T follicular helper cell (primary cell): ENCODE results near the gene SOWAHA.

ENCODE experiments used
- DNase-seq: peaks from one replicate; pipeline ENCODE4 v3.0.0-alpha.2; 2020; ENCODE audit warnings: low read depth

Gene SOWAHA

DNA sequence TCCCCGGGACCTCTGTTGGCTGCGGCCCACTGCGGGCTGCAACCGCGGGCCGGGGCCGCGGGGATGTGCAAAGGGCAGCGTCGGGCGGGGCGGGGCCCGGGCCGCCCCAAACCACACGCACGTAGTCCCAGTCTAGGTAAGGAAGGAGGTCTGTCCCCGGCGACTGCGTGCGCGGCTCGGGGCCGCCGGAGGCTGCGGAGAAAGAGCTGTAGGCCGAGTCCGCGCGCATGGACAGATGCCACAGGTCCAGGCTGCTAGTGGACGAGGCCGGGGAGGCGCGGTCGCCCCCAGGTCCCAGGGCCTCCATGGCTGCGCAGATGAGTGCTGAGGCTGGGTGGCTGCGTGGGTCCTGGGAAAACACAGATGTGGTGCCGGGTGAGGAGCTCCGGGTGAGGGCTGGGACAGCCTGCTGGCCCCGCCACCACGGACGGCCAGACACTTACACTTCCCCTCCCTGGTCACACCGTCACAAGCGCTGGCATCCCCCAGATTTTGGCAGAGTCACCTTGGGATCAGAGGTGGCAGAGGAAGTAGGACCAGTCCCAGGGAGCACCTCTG, 12.8 kb downstream of the SOWAHA start:
- DNase-seq = no peak

DNA sequence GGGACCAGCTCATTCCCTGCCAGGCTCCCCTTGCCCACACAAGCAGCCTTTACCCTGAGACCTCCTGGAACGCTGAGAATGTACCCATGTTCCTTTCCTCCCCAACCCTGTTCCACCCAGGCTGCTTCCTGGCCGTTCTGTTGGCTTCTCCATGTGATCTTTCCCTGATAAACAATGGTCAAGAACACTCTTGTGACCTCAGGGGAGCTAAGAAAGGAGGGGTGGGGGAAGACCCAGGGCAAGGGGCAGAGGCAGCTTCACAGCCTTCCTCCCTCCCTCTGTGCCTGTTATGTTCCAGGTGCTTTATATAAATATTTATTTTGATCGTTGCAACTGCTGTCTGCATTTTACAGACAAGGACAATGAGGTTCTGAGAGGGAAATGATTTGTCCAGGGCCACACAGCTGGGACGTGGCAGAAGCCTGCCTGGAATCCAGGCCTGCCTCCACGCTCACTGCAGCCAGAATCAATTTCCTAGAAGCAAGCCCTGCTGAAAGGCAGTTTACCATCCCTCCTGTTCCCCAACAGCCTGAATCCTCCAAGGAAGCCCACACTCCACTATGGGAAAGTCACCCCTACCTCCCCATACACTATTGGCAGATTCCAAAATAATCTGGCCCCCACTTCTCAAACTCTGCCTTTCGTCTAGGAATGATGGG, 13.5 kb downstream of the SOWAHA start:
- no peak for DNase-seq

DNA sequence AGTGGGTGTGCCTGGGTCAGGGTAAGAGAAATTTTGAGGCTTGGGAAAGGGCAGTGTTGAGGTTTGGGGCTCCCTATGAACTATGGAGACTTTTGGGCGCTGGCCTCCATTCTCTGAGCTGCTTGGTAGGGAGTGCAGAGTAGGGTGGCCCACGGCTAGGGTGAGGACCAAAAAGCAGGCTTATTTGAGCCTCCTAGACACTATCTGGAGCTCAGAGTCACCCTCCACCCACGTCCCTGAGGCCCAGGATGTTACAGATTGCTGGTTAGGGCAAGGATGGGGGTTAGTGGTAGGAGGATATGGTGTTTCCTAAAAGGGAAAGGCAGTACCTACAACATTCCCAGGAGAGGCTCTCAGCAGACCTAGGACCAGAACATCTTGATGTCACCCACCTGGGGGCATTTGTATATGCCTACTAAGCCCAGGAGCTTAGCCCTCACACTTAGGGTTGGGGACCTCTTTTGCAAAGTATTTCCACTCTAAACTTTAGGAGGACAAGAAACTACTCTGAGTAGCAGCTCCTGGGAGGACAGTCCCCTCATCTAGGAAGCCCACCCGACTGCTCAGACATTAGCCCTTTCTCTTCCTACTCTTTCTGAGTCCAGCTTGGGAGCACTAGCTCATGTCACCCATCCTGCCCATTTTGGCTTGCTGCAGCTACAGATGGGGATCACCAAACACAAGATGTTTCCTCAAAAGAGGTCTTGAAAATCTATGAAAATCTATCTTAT, 15.0 kb downstream of the SOWAHA start:
- no peak for DNase-seq

DNA sequence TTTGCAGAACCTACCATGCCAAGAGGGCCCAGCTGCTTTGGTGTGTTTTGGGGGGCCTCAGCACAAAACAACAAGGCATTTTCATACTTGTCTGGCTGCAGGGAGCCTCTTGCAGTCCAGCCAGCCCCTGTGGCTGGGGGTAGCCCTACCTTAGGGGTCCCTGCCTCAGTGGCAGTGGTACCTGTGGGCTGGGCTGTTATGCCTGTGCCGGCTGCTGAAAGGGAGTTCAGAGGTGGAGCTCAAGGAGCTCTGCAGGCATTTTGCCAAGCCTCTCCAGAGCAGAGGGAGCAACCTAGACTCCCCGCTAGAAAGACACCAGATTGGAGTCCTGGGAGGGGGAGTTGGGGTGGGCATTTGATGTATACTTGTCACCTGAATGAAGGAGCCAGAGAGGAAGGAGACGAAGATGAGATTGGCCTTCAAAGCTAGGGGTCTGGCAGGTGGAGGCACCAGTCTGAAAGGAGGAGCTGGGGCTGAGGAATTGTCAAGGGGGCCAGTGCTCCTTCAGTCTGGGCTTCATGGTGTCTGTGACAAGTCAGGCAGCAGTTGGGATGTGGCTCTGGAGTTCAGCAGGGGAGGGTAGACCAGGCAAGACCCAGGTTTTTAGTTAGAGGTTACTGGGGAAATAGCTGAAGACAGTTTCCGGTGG, 15.9 kb downstream of the SOWAHA start:
- no peak for DNase-seq

DNA sequence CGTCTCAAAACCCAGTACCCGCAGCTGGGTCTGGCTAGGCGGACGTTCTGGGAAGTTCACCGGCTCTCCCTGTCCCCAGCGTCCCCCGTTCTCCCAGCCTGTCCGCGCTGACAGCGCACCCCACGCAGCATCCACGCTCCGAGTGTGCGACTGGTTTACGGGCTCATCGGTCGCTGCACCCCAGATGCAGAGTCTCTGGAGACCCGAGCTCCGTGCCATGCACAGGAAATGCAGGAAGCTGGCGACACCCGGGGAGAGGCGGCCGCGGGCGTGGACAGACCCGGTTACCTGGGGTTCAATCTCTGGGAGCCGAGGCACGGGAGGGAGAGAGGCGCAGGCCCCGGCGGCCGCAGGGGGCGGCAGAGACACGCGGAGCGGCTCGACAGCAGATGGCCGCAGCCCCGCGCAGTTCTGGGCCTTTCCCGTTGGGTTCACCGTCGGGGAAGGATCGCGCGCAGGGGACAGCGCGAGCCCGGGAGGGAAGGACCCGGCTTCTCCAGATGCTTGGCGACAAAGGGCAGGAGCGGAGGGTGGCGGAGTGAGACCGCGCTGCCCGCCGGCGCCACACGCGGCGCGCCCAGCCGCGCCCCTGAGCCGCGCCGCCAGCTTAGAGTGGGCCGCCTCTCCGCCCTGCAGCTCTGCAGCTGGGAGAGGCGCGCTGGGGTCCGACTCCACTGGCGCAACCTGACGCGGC, 16.8 kb downstream of the SOWAHA start:
- peak; percentile 51 for DNase-seq

DNA sequence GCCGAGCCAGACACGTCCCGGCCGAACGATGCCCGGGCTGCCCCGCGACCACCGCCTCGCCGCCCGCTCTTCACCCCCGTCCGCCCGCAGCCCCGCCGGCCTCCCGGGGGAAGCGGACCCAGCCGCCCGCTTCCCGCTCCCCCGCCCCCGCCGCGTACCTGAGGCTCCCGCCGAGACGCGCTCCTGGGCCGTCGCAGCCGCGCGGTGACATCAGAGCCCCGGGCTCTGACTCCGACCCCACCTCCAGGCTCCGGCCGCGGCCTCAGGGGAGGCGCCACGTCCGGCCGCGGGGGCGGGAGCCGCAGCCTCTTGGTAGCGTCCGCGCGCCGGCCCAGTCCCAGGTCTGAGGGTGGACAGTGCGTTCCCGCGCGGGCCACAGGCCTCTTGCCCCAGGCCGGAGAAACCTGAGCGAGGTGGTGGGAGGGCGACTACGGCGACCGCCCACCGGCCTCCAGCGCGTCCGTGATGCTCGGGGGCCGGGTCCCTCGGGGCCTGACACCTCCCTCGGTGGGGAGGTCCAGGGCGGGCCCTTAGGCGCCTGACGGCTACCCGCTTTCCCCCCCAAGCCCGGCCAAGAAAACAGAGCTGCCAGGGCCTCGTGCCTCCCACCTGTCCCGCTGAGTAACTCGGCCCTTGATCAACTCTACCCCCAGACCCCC, 17.5 kb downstream of the SOWAHA start, which contains the start of gene SHROOM1:
Gene SHROOM1 (minus strand): TSS at position 212 of the 659 bp plus-strand sequence. CDS start 4,507 bp downstream, outside the sequence.
- no peak for DNase-seq

DNA sequence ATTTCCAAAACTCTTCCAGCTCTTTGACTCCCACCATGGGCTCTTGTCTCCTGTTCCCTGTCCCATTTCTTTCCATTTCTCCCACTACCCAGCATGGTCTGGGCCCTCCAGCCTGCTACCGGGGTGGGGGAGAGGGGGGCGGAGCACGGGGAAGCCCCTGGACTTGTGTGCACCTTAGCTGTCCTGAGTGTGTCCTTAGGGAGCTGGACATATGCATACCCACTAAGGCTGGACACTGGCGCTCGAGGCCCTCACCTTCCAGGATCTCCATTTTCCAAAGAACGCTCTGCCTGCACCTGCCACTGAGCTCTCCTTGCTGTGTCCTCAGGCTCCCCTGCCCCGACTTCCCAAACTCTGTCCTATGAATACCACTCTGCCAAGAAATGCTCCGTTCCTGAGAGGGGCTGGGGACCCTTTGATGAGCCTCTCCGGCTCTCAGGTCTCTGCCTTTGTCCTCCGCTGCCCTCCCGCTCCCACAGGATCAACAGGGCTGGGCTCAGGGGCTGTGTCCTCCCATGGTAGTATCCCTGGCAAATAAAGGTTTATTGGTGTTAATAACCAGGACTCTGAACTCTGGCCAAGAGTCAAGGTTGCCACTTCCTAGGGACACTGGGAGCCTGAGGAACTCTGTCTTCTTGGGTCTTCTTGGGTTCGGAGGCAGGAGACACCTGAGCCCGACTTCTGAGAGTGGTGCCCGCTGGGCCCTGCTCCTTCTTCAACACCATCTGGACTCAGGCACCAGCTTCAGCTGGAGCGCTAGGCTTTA, 18.2 kb downstream of the SOWAHA start:
- DNase-seq = no peak

DNA sequence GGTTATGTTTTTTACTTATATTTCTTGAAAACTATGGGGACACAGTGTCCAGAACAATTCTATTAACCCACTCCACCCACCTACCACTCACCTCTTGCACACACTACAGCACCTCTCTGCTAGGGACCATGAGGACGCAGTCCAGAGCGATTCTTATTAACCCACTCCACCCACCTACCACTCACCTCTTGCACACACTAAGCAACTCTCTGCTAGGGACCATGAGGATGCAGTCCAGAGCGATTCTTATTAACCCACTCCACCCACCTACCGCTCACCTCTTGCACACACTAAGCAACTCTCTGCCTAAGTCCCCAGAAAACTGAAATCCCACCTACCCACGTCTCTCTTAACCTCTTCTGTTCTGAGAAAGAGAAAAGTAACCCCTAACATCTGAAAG, 19.5 kb downstream of the SOWAHA start:
- no peak for DNase-seq

DNA sequence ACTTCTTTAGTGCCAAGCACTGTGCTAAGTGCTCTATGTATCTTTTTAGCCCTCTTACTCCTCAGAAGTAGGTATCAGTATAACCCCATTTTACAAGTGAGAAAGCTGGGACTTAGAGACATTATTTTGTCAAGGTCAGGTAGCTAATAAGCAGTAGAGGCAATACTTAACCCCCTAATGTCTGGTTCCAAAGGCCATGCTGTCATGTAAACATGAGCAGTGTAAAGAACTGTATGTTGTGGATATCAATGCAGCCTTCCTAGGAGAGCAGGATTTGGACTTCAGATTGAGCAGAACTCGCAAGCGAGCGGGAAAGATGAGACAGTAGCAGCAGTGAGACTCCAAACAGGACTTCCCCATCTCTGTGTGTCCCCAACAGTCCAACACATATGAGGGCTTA, 21.0 kb downstream of the SOWAHA start:
- DNase-seq = no peak

DNA sequence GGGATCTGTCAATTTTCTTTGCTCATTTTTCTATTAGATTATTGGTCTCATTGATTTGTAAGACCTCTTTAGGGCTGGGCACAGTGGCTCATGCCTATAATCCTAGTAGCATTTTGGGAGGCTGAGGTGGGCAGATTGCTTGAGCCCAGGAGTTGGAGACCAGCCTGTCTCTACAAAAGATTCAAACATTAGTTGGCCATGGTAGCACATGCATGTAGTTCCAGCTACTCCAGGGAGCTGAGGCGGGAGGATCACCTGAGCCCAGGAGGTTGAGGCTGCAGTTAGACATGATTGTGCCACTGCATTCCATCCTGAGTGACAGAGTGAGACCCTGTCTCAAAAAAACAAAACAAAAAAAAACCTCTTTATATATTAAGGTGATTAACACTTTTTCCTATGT, 23.8 kb downstream of the SOWAHA start:
- DNase-seq = no peak

DNA sequence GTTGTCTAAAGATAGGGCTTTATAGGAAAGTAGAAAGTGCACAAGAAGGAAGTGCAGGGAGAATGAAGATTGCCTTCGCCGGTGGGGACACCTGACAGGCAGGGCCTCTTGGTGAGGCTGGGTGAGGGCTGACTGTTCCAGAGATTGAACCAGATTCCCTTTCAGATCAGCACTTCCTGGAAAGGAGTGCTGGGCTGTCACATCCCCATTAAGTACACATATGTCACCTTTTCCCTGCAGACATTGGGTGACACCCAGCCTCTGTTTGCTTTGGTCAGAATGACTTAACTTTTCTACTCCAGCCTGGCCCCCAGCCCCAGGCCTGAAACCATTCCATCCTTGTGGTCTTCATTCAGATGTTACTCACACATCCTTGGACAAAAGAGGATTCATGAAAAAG, 24.8 kb downstream of the SOWAHA start:
- DNase-seq = no peak

DNA sequence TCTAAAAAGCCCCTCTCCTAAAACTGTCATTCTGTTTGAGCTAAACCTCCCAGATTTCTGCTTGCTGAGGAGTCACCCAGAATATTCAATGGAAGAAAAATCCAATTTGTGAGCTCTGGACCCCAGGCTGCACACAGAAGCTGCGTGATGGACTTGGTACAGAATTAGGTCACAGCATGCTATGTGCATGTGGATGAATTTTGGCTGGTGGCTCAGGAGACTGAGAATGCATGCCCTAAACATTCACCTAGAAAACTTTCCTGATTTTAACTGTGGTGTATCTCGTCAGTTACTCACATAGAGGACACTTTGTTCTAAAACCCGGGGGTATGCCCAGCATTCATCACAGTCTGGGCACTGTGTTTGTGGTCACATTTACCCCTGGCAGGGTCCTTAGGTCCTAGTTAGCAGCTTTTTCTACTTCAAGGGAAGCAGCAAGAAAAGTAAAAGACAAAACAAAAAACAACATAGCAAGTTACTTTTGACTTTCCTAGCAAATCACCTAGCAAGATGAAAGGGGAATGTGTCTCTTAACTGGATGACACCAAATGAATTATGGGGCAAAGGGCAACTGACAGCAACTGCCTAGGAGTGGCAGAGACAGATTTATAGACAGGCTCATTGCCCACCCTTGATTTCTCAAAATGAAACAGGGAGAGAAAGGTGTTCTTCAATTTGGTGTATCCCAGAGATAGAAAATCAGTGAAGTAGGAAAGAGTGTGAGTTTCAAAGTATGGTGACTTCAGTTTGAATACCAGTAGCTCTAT, 25.6 kb downstream of the SOWAHA start:
- DNase-seq = no peak

DNA sequence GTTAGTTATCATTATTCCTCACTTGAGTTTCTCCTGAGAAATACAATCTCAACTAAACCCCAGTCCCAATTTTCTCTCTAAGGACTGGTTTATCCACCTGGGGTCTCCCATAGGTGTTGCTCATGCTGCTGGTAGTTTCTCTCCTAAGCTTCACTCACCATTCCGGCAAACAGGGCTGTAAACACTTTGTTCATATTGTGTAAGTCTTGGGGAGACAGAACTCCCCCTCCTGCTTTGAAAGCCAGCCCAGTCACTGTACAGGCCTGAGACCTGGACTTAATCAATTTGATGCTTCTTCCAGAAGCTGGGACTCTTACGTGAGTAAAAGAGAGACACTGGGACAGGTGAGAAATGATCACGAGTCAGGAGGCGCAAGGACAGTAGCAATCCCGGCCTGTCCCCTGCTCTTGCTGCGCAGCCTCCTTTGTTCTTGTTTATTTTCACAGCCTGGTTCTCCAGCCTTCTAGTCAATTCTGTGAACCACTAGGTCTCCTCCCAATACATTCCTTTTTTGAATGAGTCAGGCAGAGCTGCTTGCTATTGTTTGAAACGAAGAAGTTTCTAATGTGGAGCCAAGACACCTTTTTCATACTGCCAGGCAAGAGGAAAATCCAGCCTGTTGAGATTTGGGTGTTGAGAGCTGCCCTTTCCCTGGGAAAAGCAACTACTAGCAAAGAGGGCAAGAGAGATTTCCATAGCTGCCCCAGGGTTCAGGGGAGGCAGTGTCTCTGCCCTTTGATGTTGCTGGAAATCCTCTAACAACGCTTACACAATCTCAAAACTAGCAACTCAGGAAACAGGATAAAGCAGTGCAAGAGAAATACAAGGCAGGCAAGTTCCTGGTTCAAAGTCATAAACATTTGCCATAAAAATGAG, 26.6 kb downstream of the SOWAHA start:
- no peak for DNase-seq

DNA sequence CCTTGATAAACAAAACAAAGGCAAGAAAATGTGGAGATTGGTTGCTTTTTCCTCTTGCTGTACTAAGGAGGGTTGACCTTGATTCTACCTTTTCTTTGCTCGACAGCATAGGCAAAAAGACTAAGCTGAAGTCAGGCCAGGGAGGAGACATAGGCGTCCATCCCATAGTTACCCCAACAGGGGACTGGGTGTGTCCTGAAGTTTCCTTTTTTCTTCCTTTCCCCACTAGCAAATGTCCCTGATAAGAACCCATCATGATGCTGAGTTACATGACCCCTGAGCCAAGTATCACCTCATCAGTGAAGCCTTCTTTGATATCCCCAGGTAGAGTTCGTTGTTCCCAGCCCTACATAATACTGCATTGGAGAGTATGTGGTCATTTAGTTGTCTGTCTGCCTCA, 27.2 kb downstream of the SOWAHA start:
- no peak for DNase-seq

DNA sequence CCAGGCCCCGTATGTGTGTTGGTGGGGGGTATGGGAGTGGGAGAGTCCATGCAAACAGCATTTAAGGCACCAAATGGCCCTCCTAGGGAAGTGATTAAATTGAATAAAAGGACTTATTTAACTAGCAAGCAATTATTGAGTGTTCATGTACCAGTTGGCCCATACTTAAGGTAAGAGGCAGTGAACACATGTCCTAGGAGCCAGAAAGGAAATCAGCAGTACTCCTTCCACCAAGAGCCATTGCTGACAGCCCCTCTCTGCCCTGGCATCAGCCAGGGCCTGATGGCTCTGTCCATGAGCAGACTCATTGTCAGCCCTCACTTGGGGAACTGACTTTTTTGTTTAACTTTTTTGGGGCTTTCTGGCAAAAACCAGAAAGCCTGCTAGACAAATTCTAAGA, 27.8 kb downstream of the SOWAHA start:
- no peak for DNase-seq

DNA sequence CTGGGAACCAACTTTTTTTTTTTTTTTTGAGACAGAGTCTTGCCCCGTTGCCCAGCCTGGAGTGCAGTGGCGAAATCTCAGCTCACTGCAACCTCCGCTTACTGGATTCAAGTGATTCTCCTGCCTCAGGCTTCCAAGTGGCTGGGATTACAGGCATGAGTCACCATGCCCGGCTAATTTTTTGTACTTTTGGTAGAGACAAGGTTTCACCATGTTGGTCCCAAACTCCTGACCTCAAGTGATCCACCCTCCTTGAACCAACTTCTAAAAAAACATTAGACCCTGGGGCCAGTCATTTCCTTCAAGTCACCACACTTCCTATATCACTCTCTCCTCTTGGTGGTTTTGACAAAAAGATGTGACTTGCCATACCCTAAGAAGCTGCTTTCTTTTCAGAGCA, 28.2 kb downstream of the SOWAHA start:
- no peak for DNase-seq

DNA sequence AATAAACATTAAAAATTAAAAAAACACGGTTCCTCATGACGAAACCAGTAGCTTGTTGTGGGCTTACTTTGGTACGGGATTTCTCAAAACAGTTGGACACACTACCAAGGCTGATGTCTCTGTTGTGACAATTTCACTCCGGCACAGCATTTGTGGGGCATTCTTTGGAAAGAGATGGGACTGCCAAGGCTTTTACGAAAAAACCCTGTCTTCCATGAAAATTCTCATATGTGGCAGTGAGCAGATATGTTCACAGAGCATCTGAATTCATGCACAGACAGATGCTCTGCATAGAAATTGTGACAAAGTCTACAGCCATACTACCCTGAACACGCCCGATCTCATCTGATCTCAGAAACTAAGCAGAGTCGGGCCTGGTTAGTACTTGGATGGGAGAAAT, 35.2 kb downstream of the SOWAHA start:
- DNase-seq = no peak

DNA sequence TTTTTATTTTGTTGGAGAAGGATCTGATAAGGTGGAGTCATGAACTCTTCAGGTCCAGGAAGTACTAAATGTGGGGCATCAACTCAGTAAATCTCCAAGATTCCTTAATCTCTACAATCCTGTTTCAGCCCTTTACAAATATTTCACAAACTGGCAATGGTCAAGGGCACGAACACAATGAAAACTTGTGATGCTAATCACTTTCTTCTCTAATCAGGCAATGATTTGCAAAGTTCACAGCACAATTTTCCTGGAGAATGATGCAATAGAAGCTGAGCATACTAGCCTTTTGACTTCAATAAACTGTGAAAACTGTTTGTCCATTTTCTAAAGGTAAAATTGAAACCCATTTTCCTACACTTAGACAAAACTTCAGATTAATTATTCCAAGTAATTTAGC, 36.2 kb downstream of the SOWAHA start:
- DNase-seq = no peak

DNA sequence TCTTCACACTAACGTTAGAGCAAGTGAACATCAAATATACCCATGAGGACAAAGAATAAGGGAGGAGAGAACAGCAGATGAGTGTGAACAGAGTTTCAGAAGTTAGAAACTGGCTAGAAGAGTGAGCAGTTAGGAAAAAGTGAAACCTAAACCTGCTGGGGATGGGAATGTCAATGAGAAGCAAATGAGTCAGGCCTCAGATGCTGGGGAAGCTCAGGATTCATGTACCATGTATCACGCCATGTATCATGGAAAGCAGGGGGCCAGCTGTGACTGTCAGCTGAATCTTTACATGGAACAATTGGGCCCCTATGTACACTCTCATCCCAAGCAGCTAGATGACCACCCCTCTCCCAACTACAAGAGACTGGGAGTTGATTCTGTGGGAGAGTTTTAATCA, 37.0 kb downstream of the SOWAHA start:
- no peak for DNase-seq
